ENCODE results near the gene NMRAL1. TPM values are rescaled to one million over a fixed set of nuclear protein-coding genes. Genes with fewer than 3 reads are reported as not detected.
A peak's percentile ranks its signal among the peaks of the same experiment; 100 is the strongest.

NMRAL1 gene
- total RNA-seq, 4 donors from 2014 or later: 2.7 to 11.0 (median 9.1) TPM

DNA sequence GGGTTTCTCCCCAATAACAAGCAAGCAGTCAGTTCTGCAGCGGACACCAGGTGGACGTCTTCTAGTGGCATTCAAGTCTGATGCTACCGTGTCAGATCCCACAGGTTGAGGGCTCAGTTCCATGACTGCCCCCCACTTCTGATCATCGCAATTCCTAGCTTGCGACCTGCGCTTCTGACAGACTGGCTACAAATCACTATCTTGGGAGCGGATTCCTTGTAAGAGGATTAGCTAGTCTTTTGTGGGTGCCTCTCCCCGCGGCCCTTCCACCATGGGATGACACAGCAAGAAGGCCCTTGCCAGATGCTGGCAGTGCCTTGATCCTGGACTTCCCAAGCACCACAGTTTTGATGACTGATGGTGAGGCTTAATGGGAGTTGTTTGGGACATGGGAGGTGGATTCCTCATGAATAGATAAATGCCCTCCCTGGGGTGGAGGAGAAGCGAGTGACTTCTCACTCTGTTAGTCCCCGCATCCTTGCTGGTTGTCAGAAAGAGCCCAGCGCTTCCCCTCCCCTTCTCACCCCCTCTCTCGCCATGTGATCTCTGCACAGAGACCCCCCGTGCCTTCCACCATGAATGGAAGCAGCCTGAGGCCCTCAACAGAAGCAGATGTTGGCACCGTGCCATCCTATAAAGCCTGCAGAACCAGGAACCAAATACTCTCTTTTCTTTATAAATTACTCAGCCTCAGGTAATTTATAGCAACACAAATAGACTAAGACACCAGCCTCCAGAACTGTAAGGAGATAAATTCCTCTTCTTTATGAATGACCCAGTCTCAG lies 45.0 kb upstream of the NMRAL1 start:
- peak overlapping the region in 1 of 4 donors; percentile 6 for H3K27ac ChIP-seq
- no peak for ATAC-seq
- in situ Hi-C loops (cut with MboI; ENCODE audit: low sequenced_read_pairs in 4 of 4): loop anchor here in 1 of 4 donors (25.0 kb wide), 1 partner anchor 93 kb away; the partner anchor contains the start of genes MGRN1 and UBALD1

DNA sequence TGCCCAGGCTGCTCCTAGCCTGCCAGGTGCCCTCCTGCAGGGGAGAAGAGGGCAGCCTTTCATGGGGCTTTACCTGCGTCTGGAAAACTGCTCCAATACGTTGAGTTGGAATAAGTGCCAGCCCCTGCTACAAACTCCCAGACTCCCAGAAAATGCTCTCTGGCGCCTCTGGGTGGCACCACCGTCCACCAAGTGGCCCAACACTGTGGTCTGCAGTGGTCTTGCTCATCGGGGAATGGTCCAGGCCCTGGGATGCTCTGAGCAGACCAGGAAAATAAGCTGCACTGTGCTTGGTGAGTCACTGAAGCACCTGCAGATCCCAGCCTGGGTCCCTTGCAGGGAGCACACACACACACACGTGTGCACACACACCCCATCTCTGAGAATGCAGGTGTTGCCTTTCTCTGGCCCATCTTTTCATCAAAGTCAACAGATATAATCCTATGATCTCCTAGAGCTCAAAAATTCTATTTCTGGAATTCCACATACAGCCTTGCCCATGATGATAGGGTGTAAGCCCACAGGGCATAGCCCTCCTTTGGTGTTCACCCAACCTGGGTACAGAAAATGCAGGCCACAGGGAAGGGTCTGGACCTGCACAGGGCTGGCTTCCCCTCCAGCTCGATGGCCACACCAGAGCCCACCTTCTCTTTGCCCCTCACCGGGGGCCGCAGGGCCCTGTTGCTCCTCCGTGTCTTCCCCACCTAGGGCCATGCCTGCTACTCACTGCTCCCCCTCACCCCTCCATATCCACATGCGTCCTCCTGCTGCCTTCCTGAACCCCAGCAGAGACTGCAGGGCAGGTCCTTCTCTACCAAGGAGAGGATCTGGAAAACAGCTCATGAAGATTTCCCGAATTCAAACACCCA lies 43.6 kb upstream of the NMRAL1 start:
- no peaks in the 10 kb centered on the region for H3K9me3 ChIP-seq
- peaks cover 29 to 69% of the 10 kb centered on the region in 2 donors for H3K4me1 ChIP-seq
- intact Hi-C loops (cut with DNase I; ENCODE audit: low total_unique reads): loop anchor here (1.0 kb wide), 2 partner anchors 29 to 31 kb away; no protein-coding TSS in a partner anchor
- no peak for DNase-seq
- in situ Hi-C loops (cut with MboI; ENCODE audit: low sequenced_read_pairs in 4 of 4): loop anchor here in 1 of 4 donors (25.0 kb wide), 1 partner anchor 94 kb away; the partner anchor contains the start of genes MGRN1 and UBALD1
- no peak overlapping the region for H3K27ac ChIP-seq
- ATAC-seq: no peak
- H3K36me3 ChIP-seq: peaks cover 0 to 5% of the 10 kb centered on the region in 2 donors
- TF ChIP-seq POLR2A (IDR thresholded peaks at IDR 0.05): no peak
- TF ChIP-seq, protein P1, sequence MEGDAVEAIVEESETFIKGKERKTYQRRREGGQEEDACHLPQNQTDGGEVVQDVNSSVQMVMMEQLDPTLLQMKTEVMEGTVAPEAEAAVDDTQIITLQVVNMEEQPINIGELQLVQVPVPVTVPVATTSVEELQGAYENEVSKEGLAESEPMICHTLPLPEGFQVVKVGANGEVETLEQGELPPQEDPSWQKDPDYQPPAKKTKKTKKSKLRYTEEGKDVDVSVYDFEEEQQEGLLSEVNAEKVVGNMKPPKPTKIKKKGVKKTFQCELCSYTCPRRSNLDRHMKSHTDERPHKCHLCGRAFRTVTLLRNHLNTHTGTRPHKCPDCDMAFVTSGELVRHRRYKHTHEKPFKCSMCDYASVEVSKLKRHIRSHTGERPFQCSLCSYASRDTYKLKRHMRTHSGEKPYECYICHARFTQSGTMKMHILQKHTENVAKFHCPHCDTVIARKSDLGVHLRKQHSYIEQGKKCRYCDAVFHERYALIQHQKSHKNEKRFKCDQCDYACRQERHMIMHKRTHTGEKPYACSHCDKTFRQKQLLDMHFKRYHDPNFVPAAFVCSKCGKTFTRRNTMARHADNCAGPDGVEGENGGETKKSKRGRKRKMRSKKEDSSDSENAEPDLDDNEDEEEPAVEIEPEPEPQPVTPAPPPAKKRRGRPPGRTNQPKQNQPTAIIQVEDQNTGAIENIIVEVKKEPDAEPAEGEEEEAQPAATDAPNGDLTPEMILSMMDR (IDR thresholded peaks at IDR 0.05 in 4 of 5, conservative IDR thresholded peaks at IDR 0.05 in 1 of 5): peak; percentile 22 to 62 (median 52)
- no peaks in the 10 kb centered on the region for H3K27me3 ChIP-seq
- no peak overlapping the region for H3K4me3 ChIP-seq

More for the DNA sequence above, 45.0 kb upstream of the NMRAL1 start:
- Histone ChIP-seq H3K9me3 (no peaks in the 10 kb centered on the region), H3K27me3 (no peaks in the 10 kb centered on the region), H3K4me1 (peaks cover 35 to 70% of the 10 kb centered on the region in 2 donors), H3K36me3 (no peaks in the 10 kb centered on the region), H3K4me3 (no peak overlapping the region)
- intact Hi-C loops (cut with DNase I; ENCODE audit: low total_unique reads): no loop called here
- TF ChIP-seq, protein P1 (IDR thresholded peaks at IDR 0.05 in 4 of 5, conservative IDR thresholded peaks at IDR 0.05 in 1 of 5): no peak
- no peak for TF ChIP-seq POLR2A (IDR thresholded peaks at IDR 0.05)
- DNase-seq: no peak

DNA sequence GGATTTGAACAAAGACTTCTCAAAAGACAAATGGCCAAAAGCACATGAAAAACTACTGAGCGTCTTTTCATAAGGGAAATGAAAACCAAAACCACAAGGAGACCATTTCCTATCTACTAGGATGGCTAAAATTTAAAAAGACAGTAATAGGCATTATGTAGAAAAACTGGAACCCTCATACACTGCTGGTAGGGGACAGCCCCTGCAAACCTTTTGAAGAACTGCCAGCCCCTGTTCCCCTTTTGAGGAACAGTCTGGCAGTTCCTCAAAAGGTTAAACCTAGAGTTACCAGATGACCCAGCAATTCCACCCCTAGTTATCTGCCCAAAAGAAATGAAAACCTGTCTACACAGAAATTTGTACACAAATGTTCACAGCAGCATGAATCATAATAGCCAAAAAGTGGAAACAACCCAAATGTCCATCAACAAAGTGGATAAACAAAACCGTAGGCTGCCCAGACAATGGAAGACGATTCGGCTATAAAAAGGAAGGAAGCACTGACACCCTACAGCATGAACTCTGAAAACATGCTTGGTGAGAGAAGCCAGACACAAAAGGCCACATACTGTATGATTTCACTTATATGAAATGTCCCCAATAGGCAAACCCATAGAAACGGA lies 41.3 kb upstream of the NMRAL1 start:
- Histone ChIP-seq H3K4me1 (peaks cover 11 to 48% of the 10 kb centered on the region in 2 donors), H3K9me3 (no peaks in the 10 kb centered on the region), H3K36me3 (peaks cover 0 to 27% of the 10 kb centered on the region in 2 donors), H3K27me3 (no peaks in the 10 kb centered on the region), H3K4me3 (no peak overlapping the region), H3K27ac (peak overlapping the region in 3 of 4 donors; percentile 38 to 69 (median 46))
- in situ Hi-C loops (cut with MboI; ENCODE audit: low sequenced_read_pairs in 4 of 4) (loop anchor here in 1 of 4 donors (25.0 kb wide), 1 partner anchor 97 kb away; the partner anchor contains the start of genes MGRN1 and UBALD1), intact Hi-C loops (cut with DNase I; ENCODE audit: low total_unique reads) (no loop called here)
- no peak for TF ChIP-seq POLR2A (IDR thresholded peaks at IDR 0.05)
- TF ChIP-seq, protein P1 (IDR thresholded peaks at IDR 0.05 in 4 of 5, conservative IDR thresholded peaks at IDR 0.05 in 1 of 5): no peak
- no peak for DNase-seq
- ATAC-seq: no peak

DNA sequence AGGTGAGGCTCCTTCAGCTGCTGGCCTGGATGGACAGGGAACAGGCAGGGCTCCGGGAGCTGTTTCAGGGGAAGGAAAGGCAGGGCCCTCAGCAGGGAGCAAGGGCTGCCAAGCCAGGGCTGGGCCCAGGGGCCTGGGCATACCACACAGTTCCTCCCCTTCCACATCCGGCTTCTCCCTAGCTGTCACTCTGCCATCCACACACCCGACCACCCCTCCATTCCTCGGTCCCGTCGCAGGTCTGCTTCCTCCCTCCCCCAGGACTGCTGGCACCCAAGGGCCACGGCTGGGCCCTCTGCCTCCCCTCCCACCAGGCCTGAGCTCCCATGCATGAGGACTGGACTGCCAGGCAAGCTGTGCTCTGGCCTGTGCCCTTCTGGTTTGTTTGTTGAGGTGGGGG lies 40.2 kb upstream of the NMRAL1 start:
- Histone ChIP-seq H3K4me3 (no peak overlapping the region), H3K4me1 (peaks cover 11 to 38% of the 10 kb centered on the region in 2 donors), H3K27me3 (no peaks in the 10 kb centered on the region), H3K27ac (peak overlapping the region; percentile 38 to 69 (median 48)), H3K9me3 (no peaks in the 10 kb centered on the region), H3K36me3 (peaks cover 0 to 38% of the 10 kb centered on the region in 2 donors)
- TF ChIP-seq, protein P1 (IDR thresholded peaks at IDR 0.05 in 4 of 5, conservative IDR thresholded peaks at IDR 0.05 in 1 of 5): no peak
- TF ChIP-seq POLR2A (IDR thresholded peaks at IDR 0.05): no peak
- no peak for ATAC-seq
- in situ Hi-C loops (cut with MboI; ENCODE audit: low sequenced_read_pairs in 4 of 4) (loop anchor here in 1 of 4 donors (25.0 kb wide), 1 partner anchor 98 kb away; the partner anchor contains the start of genes MGRN1 and UBALD1), intact Hi-C loops (cut with DNase I; ENCODE audit: low total_unique reads) (no loop called here)
- DNase-seq: no peak
